GM10248 (cell line): ENCODE results near the gene PDZRN3.

Experiments used
- CTCF ChIA-PET: fragments of 300-600 bp; sonication (Branson Sonifier 250); formaldehyde crosslinking; extraction: SDS; loops from one replicate; lab custom pipeline; 2021; ENCODE audit warnings: antibody characterized with exemption; lab: Yijun Ruan, JAX
- POLR2A ChIA-PET: fragments of 350-650 bp; sonication (Branson Sonifier 250); formaldehyde crosslinking; extraction: SDS; loops from one replicate; lab custom pipeline; 2020; ENCODE audit warnings: antibody characterized with exemption; lab: Yijun Ruan, JAX
- DNase-seq: peaks from one replicate; pipeline ENCODE4 v3.0.0; 2012; ENCODE audit errors: extremely low spot score
- CTCF ChIP-seq: IDR thresholded peaks from 2 replicates; pipeline ENCODE4 v1.5.1; 2012; ENCODE audit warnings: mild to moderate bottlenecking, low read depth; ENCODE audit errors: extremely low read depth, missing control alignments, control extremely low read depth

PDZRN3 gene

GRCh38 chr3:73601481-73601880 lies 23.3 kb downstream of the PDZRN3 start:
- TF ChIP-seq CTCF = no peak
- no peak for DNase-seq
- CTCF ChIA-PET = no interaction called here
- POLR2A ChIA-PET = no interaction called here

GRCh38 chr3:73601011-73601410 lies 23.7 kb downstream of the PDZRN3 start:
- POLR2A ChIA-PET = no interaction called here
- no peak for DNase-seq
- CTCF ChIA-PET = no interaction called here
- no peak for TF ChIP-seq CTCF

GRCh38 chr3:73600293-73600938 lies 24.3 kb downstream of the PDZRN3 start:
- TF ChIP-seq CTCF = no peak
- ChIA-PET CTCF (no interaction called here), POLR2A (no interaction called here)
- no peak for DNase-seq

- no peak for DNase-seq
- ChIA-PET CTCF (no interaction called here), POLR2A (no interaction called here)
- no peak for TF ChIP-seq CTCF
Measured at GRCh38 chr3:73599605-73600004, 25.1 kb downstream of the PDZRN3 start.

GRCh38 chr3:73597476-73597875 lies 27.3 kb downstream of the PDZRN3 start:
- ChIA-PET POLR2A (no interaction called here), CTCF (no interaction called here)
- DNase-seq = no peak
- no peak for TF ChIP-seq CTCF

GRCh38 chr3:73592154-73593144 lies 32.3 kb downstream of the PDZRN3 start:
- CTCF ChIA-PET = no interaction called here
- POLR2A ChIA-PET = no interaction called here
- no peak for DNase-seq
- no peak for TF ChIP-seq CTCF
